Hepatocyte (in vitro differentiated cells): Measurements from ENCODE around the gene SH2D7. TPM values are rescaled to one million over a fixed set of nuclear protein-coding genes. Genes with fewer than 3 reads are reported as not detected.

Source experiments
- polyA plus RNA-seq: library from polyadenylated mRNA; unstranded; fragments of >200 nt; fragmentation: Nextera tagmentation; extraction: Ambion mirVana; gene quantifications from 2 replicates; pipeline ENCODE4 v1.2.1, GENCODE V29; 2016
- small RNA-seq: library from RNA; depleted of rRNA; stranded (forward); fragments of <200 nt; gene quantifications from one replicate; pipeline ENCODE3, GENCODE V24; 2014
- total RNA-seq: library from RNA; depleted of rRNA; stranded (reverse); fragments of >200 nt; gene quantifications from 2 replicates; pipeline ENCODE4 v1.2.3, GENCODE V29; 2014

SH2D7 gene
- total and polyA plus RNA-seq, 2 experiments from 2014 or later: 0.22 TPM; not detected in 1

Small RNA genes lying within 50 kb of the gene (small RNA-seq; reads per million reads assigned to genes)
- gene RF00092: not detected

Other genes with a start within 250 kb of the SH2D7 start
- 33.8 and 38.4 TPM in 2 replicates for gene TBC1D2B, start 14.8 kb upstream of the SH2D7 start, total RNA-seq
- gene TBC1D2B, start 14.8 kb upstream of the SH2D7 start, polyA plus RNA-seq: 24.8 and 29.3 TPM in 2 replicates
- 48.9 and 68.9 TPM in 2 replicates for gene CIB2, start 38.9 kb downstream of the SH2D7 start, total RNA-seq
- 40.5 and 46.3 TPM in 2 replicates for gene CIB2, start 38.9 kb downstream of the SH2D7 start, polyA plus RNA-seq
- 81.0 and 102 TPM in 2 replicates for gene IDH3A, start 56.8 kb downstream of the SH2D7 start, total RNA-seq
- 51.5 and 62.3 TPM in 2 replicates for gene IDH3A, start 56.8 kb downstream of the SH2D7 start, polyA plus RNA-seq
- 0.08 and 0.93 TPM in 2 replicates for gene ACSBG1, start 142.0 kb downstream of the SH2D7 start, total RNA-seq
- 0.10 and 0.47 TPM in 2 replicates for gene ACSBG1, start 142.0 kb downstream of the SH2D7 start, polyA plus RNA-seq
- gene DNAJA4, start 172.0 kb downstream of the SH2D7 start, total RNA-seq: 3.2 and 3.6 TPM in 2 replicates
- gene DNAJA4, start 172.0 kb downstream of the SH2D7 start, polyA plus RNA-seq: 2.8 and 4.0 TPM in 2 replicates
- 60.6 and 69.5 TPM in 2 replicates for gene SKIC8, start 207.0 kb downstream of the SH2D7 start, total RNA-seq
- gene SKIC8, start 207.0 kb downstream of the SH2D7 start, polyA plus RNA-seq: 64.9 and 70.2 TPM in 2 replicates
- 132 and 140 TPM in 2 replicates for gene CRABP1, start 247.8 kb downstream of the SH2D7 start, total RNA-seq
- gene CRABP1, start 247.8 kb downstream of the SH2D7 start, polyA plus RNA-seq: 153 and 179 TPM in 2 replicates